AG04449 (cell line): ENCODE results near the gene GYPC.

Experiments used
- CTCF ChIA-PET: fragments of 350-600 bp; formaldehyde crosslinking; extraction: SDS; loops from one replicate; lab custom pipeline; 2021; ENCODE audit warnings: antibody characterized with exemption; lab: Yijun Ruan, JAX
- POLR2A ChIA-PET: fragments of 400-600, 350-600 bp; formaldehyde crosslinking; extraction: SDS; loops from one replicate; lab custom pipeline; 2020; ENCODE audit warnings: antibody characterized with exemption, inconsistent platforms; lab: Yijun Ruan, JAX
- DNase-seq: peaks from one replicate; pipeline ENCODE4 v3.0.0-alpha.2; 2010; ENCODE audit warnings: low read depth, low spot score
- H3K4me3 ChIP-seq: 2 replicates; pipeline ENCODE4 v1.5.1; 2011; ENCODE audit warnings: low read depth, mild to moderate bottlenecking, control low read depth, low read length
- CTCF ChIP-seq: IDR thresholded peaks from one replicate; pipeline ENCODE4 v1.5.1; 2011; ENCODE audit warnings: mild to moderate bottlenecking, moderate library complexity, low read length, control low read depth, inconsistent platforms; ENCODE audit not compliant: insufficient read depth; ENCODE audit errors: missing control alignments

GYPC gene

GRCh38 chr2:126649101-126649500 is 6.9 kb upstream of the GYPC start:
- no peak for TF ChIP-seq CTCF
- ChIA-PET POLR2A (no interaction called here), CTCF (interaction anchor here (1.5 kb wide), 1 partner anchor 15 kb away, joined by 3 read pairs; no protein-coding TSS in a partner anchor)
- no peak overlapping the region for H3K4me3 ChIP-seq
- DNase-seq, result no peak

- DNase-seq, result no peak
- CTCF ChIA-PET, result no interaction called here
- TF ChIP-seq CTCF, result no peak
These were observed 5.0 kb upstream of the GYPC start for GRCh38 chr2:126650994-126651393.

DNA sequence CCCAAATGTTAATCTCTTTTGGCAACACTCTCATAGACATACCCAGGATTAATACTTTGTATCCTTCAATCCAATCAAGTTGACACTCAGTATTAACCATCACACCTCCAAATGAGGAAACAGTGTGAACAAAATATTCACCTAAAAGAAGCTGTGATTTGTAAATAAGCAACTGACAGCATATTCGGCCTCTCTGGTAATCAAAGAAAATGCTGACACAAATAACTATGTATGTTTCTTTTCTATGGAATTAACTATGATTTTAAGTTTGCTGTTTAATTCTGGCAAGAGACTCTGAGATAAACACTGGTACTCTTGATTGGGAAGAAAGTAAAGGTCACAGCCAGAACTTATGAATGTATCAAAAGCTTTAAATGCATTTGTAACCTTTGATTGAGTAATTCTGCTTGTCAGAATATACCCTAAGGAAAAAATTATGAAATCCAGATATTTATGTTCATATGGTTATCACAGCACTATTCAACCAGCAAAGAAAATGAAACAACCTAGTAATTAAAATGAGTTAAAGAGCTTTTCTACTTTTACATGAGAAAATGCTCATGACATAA is 3.6 kb upstream of the GYPC start:
- ChIA-PET POLR2A (no interaction called here), CTCF (interaction anchor here (1.1 to 2.2 kb wide), 3 partner anchors 9 to 125 kb away, joined by 3 to 9 read pairs (median 3); no protein-coding TSS in a partner anchor)
- DNase-seq, result no peak
- TF ChIP-seq CTCF, result no peak
- H3K4me3 ChIP-seq, result no peak overlapping the region

More at GRCh38 chr2:126650994-126651393, 5.0 kb upstream of the GYPC start:
- POLR2A ChIA-PET, result no interaction called here
- no peak overlapping the region for H3K4me3 ChIP-seq

- no peak overlapping the region for H3K4me3 ChIP-seq
- ChIA-PET CTCF (interaction anchor here (1.1 to 2.2 kb wide), 3 partner anchors 9 to 124 kb away, joined by 3 to 9 read pairs (median 3); no protein-coding TSS in a partner anchor), POLR2A (no interaction called here)
- TF ChIP-seq CTCF, result no peak
- DNase-seq, result no peak
These were observed 2.8 kb upstream of the GYPC start for GRCh38 chr2:126653109-126653508.

- CTCF ChIA-PET, result interaction anchor here (1.2 to 2.2 kb wide), 2 partner anchors 10 to 20 kb away, joined by 3 to 9 read pairs; no protein-coding TSS in a partner anchor
- H3K4me3 ChIP-seq, result no peak overlapping the region
- no peak for DNase-seq
- TF ChIP-seq CTCF, result no peak
- POLR2A ChIA-PET, result no interaction called here
These were observed 2.2 kb upstream of the GYPC start for GRCh38 chr2:126653761-126654160.

GRCh38 chr2:126655051-126655450 is 907 bp upstream of the GYPC start:
- no peak for DNase-seq
- H3K4me3 ChIP-seq, result no peak overlapping the region; the same call in 1 of the 2 replicates
- ChIA-PET CTCF (no interaction called here), POLR2A (no interaction called here)
- no peak for TF ChIP-seq CTCF
